CD4-positive, alpha-beta T cell treated with Interleukin-15 for 1 hour (primary cell): ENCODE results near the gene HSPB7.
"Not testable (repeated sequence)": the region's sequence is repeated elsewhere in the genome, so short reads cannot be mapped to it uniquely, and the experiment has no call there.

Source experiments
- DNase-seq: peaks from one replicate; pipeline ENCODE4 v3.0.0-alpha.2; 2020

HSPB7 gene

DNA sequence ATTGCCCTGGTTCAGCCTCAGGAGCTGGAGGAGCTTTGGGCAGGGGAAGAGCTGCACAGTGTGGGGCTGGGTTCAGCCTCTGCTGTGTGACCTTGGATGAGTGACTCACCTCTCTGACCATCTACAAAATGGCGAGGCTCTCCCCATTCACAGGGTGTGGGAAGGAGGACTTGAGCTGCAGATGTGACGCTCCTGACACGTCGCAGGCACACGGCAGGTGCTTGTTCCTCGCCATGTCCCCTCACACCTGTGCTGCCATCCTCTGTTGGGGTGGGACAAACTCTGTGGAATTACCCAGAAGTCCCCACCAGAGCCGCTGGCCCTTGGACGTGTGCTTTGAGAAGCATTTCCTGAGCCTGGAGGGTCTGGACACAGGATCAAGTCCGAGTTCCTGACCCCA, 3.0 kb upstream of the HSPB7 start:
- not testable (repeated sequence) for DNase-seq

DNA sequence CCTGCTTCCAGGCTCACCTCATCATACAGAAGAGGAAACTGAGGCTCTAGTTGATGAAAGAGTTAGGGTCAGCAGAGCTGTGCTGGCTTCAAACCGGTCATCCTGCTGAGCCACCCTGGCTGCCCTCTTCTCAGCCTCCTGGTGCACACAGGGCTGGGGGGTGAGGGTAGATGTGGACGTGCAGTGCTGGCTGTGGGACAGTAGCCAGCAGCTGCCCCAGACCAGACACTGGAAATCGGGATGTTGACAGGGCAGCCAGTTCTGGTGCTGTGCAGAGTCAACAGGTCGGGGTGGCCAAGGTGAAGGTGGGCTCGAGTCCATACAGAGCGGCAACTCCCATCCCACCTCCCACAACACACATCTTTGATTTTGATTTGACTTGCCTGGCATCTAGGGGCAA, 2.5 kb upstream of the HSPB7 start:
- DNase-seq = no peak

DNA sequence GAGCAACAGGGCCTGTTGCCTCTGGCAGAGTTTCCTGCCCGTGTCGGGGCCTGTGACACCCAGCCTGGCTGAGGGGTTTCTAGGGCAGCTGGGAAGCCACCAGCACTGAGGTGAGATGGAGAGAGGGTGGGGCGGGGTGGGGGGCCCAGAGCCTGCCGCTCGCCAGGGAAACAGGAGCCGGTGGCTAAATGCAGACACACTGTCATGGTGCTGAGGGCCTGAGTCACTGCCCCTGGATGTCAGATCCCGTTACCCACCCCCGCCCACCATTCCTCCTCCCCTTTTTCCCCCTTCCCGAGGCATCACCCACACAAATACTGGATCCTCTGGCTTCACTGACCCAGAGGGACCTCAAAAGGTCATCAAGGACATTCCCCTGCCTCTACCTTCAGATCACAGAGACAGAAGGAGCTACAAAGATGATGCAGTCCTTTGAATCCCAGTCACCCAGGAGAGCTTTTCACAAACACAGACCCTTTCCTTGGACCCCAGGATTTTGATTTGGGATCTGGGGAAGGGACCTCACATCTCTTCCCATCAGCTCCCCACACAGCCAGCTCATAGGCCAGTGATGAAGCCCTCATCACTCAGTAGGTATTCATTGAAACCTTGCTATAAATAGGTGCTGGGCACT, 1.9 kb upstream of the HSPB7 start:
- DNase-seq = no peak

DNA sequence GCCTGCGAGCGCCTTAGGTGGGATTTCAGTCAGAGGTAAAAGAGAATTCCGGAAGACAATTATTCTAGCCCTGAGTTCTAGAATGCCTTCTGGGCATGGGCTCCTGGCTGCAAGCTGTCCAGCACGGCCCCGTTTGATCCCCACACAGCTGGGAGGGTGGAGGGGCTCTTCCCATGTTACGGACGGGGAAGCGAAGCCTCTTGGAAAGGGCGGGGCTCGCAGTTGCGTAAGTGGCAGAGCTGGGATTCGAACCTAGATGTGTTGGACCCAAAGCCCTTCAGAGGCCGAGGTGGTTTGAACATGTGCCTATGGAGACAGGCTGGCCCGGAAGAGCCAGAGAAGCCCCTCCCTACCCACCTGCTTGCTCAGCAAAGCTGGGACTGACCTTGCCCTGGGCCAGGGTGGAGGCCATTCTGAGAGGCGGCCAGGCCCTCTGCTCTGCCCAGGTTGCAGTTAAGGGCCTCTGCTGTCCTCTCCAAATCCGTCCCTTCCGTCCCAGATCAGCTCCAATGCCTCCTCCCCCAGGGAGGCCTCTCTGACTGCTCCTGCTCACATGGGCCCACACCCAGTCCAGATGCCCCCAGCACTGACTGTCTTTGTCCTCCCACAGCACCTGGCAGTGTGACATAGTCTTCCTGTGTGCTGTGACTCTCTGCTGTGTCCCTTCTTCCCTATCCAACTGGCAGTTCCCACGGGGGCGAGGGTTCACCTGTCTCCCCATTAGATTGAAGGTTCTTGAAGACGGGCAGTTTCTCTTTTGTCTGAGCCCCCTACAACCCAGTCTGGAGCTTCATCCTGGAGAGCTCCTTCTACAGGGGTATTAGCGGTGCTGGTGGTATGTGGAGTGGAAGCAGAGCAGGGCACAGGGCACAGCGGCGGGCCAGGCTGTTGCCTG, 1.2 kb upstream of the HSPB7 start:
- no peak for DNase-seq

DNA sequence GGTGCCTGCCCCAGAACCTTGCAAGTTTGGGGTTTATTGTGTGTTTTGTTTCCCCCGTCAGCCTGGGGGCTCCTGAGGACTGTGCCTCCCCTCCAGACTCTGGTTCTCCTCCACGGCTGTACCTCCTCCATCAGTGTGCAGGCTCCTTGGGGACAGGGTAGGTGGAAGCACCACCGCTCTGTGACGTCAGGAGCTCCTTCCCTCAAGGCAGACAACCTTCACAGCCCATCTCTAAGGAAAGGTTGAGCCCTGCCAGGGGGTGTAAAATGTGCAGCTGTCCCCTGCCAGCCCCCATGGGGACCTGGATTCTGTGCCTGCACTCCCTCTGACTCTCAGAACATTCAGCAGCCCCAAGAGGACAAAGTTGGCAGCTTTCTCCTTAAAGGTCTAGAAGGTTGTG, 465 bp upstream of the HSPB7 start:
- no peak for DNase-seq

DNA sequence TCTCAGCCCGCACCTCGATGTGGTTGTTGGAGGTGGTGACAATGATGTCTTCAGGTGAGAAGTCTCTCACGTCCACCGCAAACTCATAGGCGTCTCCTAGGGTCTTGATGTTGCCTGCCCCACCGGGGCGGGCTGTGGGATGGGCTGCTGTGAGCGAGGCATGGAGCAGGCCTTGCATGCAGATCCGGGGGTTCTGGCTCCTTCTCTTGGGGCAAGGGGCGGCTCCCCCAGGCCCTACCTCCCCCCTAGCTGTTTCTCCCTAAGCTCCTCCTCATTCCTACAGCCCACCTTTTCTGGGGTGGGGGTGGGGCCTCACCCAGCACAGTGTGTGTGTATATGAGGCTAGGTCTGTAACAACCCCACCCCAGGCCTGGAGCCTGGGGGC, 775 bp downstream of the HSPB7 start:
- DNase-seq = no peak

DNA sequence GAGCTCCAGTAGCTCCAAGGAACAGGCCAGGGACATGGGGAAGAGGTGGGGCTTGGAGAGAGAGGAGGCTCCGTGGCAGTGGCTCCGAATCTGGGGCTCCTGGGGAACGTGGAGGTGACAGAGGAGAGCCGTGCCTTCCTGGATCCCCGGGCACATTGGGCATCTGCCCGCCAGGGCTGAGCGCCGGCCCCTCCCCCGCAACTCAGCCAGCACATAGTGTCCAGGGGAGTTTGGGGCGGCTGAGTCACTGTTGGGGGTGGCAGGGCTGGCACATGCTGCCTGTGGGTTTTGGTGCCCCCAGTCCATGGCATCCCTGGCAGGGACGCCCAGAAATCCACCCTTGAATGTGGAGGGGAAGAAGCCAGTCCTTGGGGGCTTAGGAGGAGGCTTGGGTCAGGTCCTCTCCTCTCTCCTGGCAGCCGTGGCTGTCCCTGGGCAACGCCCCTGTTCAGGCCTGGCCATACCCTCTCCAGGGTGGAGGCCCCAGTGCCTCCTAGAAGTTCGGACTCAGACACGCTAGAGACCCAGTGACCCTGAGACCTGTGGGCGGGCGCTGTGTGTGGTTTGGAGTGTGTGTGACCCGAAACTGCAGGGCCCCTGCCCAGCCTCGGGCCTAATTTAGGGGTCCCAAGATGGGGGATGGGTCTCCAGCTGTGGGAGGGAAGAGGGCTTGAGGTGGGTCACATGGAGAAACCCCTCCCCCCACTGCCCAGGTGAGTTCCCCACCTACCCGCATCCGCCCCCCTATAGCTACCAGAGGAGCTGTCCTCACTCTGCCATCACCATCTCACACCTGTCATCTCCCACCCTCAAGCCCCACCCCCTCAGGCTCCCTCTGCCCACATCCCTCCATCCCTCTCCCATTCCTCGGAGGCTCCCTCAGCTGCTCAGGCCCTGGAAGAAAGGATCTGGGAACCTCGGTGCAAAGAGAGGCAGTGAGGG, 1.6 kb downstream of the HSPB7 start:
- no peak for DNase-seq

DNA sequence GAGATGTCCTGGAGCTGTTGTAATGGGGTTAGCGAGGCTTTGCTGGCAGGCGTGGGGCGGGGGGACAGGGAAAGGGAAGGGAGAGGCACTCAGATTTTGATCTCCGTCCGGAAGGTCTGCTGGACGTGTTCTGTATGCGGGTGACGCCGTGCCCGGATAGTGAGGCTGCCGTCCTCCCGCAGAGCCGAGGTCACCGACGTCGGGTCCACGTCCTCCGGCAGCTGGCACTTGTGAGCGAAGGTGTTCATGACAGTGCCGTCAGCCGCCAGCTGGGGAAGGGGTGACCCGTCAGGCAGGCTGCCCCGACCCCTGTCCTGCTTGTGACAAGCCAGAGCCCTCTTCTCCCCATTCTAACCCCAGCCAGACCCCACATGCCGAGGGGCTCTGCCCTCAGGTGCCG, 2.4 kb downstream of the HSPB7 start:
- DNase-seq = no peak

DNA sequence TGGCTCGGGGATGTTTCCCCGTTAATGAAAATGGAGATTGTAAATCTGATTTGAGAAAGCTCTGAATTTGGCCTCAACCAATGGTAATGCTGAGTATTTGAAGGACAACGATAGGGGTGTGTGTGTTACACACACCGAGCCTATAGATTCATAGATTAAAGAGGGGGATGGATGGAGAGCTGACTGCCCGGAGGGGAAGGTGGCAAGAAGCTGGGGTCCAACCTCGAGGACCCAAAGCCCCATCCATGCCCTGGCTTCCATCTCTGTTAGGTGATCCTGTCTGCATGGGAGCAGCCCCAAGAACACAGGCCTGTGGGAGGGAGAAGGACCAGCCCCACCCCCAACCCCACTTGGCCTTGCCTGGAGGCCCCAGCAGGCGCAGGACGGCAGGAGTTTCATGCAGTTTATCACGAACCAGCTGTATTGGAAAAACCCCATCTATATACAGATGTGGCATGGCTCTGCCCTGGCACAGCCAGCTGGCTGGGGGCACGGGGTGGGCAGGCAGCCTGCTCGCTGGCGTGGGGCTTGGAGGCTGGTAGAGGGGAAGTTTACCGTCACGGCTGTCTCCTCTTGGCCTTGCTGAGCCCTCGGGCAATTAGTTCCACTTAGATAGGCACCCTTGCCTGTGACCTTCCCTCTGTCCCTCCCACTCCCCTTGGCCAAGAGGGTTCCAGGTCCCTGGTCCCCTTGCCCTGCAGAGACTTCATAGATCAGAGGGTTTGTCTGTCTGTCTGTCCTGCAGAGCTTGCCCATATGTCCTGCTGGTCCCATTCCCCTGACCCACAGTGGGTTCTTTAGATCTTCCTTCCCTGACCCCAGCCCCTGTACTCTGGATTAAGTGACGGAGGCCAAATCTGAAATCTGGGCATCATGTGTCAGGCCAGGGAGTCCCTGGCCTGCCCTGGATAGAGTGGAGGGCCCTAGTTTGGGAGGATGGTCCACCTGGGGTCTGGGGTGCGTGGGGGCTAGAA, 3.0 kb downstream of the HSPB7 start:
- no peak for DNase-seq

DNA sequence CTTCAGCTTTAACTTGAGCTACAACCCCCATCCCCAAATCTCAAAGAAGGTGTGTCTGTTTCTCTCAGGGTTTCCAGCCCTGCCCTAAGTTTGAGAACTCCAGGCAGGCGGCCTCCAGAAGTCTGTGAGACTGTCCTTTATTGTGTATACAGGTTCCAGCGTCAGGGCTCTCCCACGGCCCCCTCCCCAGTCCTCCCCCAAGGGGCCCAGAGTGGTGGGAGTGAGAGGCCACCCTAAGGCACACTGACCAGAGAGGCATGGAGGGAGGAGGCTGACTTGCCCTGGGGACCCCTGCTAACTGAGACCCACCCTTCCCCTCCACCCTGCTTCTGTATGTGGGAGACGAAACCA, 4.0 kb downstream of the HSPB7 start:
- no peak for DNase-seq

DNA sequence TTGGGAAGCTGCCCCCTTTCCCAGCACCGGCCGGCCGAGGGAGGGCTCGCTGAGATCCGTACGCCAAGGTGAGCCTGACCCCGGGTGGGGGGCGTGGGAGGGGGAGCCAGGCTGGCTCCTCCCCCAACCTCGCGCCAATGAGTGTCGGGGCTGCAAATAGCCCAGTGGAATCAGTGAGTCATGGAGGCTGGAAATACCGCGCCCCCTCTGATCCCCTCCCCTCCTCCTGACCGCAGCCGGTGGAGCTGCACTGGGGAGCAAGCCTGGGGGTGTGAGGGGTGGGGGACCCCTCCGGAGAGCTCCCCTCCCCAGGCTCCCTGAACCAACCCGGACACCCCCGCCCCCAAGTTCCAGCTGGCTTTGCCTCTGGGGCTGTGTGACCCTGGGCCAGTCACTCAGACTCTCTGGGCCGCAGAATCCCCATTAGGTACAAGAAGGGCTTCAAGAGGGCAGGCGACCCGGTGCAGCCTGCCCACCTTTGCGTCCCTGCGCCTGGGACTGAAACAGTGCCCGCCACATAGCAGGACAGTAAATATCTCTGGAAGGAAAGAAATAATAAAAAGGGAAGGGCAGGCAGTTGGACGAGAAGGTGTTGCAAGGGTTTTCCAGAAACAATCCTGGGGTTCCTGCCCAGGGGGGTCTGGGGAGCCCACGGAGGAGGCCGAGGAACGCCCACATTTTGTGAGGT, 4.5 kb downstream of the HSPB7 start:
- DNase-seq = peak; percentile 37

DNA sequence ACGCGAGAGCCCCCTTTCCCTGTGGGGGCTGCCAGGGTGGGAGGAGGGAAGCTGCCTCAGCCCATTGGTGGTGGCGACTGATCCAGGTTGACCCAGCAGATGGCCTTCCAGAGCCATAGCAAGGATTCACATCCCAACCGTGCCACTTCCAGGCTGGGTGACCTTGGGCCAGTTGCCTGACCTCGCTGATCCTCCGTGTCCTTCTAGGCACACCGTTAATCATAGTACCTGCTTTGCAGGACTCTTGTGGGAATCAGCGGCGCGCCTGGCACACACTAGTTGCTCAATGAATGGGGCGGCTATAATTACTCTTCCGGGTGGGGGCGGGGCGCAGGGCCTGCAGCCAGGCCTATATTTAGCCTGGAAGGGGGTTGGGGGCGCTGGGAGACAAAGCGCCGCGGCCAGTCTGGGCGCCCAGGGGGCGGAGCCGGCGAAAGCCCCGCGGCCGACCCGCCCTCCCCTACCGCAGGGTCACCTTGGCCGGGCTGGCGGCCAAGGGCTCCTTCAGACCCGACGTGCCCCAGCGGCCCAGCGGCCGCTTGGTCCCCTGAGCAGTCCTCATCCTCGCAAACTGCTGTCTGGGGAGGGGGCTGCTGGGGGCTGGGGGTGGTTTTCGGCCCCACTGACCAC, 5.1 kb downstream of the HSPB7 start:
- DNase-seq = no peak

DNA sequence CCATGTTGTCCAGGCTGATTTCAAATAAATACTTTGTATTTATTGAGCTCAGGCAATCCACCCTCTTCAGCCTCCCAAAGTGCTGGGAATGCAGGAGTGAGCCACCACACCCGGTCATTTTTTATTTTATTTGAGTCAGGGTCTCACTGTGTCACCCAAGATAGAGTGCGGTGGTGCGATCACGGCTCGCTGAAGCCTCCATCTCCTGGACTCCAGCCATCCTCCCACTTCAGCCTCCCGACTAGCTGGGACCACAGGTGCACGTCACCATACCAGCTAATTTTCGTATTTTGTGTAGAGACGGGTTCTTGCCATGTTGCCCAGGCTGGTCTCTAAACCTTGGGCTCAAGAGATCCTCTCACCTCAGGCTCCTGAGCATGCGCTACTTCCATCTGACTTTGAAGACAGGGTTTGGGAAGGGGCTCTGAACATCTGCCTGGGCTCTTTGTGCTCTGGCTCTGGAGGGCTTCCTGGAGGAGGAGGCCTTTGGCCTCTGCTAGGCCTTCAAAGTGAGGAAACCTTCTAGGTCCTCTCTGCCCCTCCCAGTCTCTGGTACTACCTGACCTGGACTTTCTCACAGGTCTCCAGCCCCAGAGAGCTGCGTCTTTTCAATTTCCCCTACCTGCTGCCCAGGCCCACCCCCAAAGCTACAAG, 5.8 kb downstream of the HSPB7 start:
- DNase-seq = no peak

DNA sequence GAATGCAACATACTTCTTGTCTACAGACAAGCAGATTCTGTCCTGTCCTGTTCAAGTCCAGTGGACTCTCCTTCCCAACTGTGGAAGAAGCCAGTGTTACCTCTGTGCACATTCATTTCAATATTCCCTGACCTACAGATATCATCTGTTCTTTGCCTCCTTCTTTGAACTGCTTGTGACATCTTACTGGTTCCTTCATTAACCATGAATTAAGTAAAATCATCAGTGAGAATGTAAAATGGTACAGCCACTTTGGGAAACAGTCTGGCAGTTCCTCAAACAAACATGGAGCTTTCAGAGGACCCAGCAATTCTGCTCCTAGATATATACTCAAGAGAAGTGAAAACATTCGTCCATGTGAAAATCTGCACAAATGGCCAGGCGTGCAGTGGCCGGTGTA, 7.0 kb downstream of the HSPB7 start:
- no peak for DNase-seq

DNA sequence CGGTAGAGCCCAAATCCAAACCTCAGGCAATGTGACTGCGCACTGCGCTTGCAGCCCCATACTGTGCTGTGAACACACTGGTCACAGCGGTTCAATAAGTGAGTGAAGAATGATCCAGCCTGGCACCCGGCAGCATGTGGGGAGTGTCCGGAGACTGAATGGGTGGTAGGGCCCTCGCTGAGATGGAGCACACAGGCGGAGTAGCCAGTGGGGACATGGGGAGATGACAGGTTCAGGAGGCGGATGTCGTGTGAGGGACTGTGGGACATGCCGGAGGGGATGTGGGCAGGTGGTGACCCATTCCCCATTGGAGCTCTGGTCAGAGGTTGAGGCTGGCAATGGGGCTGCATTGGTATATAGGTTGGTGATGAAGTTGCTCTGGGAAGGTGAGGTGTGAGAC, 8.2 kb downstream of the HSPB7 start:
- no peak for DNase-seq

DNA sequence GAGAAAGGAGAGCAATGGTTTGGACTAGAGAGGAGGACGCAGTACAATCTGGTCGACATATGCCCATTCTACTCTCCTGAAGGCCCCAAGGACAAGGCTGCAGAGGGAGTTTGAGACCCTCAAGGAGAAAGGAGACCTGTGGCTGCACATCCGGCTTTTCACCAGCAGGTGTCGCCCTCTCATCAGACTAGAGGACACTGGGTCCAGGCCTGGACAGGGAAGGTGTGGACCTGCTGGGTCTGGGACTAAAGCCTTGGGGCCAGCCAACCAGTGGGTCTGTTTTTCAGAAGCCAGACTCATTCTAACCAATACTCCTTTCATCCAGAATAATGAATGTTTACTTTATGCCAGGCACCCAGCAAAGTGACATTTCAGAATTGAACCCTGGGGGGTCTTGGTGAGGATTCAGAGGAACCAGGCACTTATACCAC, 8.8 kb downstream of the HSPB7 start:
- peak; percentile 64 for DNase-seq

DNA sequence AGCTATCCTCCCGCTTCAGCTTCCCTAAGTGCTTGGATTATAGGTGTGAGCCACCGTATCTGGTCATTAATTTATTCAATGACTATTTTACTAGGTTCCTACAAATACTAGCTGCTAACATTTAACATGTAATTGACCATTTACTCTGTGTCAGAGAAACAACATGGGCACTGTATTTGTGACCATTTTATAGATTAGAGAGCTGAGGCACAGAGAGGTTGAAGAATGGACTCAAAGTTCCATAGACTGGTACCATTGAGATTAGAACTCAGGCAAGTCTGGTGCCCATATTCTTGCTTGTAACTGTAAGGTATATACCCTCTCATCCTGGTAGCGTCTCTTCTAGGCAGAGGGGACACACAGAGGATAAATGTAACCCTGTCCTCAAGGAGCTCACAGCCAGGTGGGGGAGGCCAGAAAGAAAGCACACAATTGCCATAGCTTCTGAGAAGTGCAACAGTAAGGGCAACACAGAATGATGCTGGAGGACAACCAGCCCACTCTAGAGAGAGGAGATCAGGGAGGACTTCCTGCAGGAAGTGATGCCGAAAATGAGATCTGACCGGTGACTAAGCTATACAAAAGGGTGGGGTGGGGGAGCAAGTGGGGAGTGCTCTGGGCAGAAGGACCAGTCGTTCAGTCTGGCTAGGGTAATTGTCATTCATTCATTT, 10.0 kb downstream of the HSPB7 start:
- DNase-seq = no peak

DNA sequence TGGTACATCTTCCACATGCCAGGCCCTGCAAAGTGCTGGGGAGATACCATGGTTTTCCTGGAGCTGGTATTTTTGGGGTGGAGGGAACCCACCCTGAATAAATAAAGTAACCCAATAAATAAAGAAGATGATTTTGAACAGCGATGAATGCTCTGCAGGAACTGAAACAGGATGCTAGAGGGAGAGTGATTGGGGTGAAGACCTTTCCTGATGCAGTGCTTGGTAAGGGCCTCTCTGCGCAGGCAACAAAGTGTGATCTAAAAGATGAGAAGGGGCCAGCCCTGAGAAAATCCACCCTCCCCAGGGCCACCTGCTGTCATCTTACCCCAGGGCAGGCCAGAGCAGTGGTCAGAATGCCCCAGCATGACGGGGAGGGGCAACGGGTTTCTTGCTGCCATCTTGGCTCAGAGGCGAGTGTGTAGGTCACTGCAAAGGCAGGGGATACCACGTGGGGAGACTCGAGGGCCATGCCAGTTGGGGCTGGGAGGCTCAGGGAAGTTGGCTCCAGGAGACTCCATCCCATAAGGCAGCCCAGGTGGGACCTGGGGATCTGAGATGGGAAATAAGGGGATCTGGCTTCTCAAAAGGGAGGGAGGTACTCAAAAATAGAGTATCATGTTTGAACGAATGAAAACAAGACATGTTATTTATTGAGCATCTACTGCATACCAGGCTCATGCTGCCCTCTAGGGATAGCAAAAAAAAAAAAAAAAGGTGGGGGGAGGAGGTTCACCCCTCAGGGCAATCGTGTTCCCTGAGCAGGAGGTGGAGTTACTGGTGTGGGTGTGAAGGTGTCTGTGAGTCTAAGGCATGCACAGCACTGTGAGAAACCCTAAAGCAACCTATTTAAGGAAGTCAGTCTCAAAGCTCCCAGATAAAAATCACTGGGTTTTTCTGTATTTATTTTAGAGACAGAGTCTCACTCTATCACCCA, 11.0 kb downstream of the HSPB7 start:
- DNase-seq = no peak

DNA sequence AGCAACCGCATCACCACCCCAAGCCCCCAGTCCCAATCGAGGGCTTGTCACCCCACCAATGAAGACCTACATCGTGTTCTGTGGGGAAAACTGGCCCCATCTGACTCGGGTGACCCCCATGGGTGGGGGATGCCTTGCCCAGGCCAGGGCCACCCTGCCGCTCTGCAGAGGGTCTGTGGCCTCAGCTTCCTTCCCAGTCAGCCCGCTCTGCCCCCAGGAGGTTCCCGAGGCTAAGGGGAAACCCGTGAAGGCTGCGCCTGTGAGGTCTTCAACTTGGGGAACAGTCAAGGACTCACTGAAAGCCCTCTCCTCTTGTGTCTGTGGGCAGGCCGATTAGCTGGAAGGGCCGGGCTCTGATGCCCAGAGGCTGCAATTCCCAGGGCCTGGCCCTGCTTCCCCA, 11.8 kb downstream of the HSPB7 start:
- no peak for DNase-seq
